Measurements from ENCODE around the gene GPR176. TPM values are rescaled to one million over a fixed set of nuclear protein-coding genes. Genes with fewer than 3 reads are reported as not detected.

Gene GPR176
- total RNA-seq, 1 experiment from 2014 or later, result 9.8 TPM

GRCh38 chr15:39796601-39797000 is 123.5 kb downstream of the GPR176 start:
- Mint-ChIP-seq H3K9me3 (ENCODE audit: unreplicated experiment) (no peaks in the 10 kb centered on the region), H3K4me3 (ENCODE audit: unreplicated experiment) (no peak overlapping the region), H3K4me1 (ENCODE audit: low read depth, unreplicated experiment) (no peaks in the 10 kb centered on the region), H3K27me3 (ENCODE audit: insufficient read depth, unreplicated experiment) (no peaks in the 10 kb centered on the region), H3K36me3 (ENCODE audit: insufficient read depth, unreplicated experiment) (no peaks in the 10 kb centered on the region), H3K27ac (ENCODE audit: unreplicated experiment) (no peak overlapping the region)
- no peaks in the 10 kb centered on the region for H3K4me1 ChIP-seq
- no peaks in the 10 kb centered on the region for H3K36me3 ChIP-seq (ENCODE audit: control insufficient read depth, insufficient read depth, low read length)
- POLR2A ChIA-PET, result no interaction called here
- no TSS peak for BruUV-seq (replicated peaks)
- no peaks in the 10 kb centered on the region for H3K27me3 ChIP-seq (replicated peaks; ENCODE audit: control insufficient read depth, insufficient read depth, low read length)
- no peak for TF ChIP-seq CTCF (IDR thresholded peaks at IDR 0.05; ENCODE audit: insufficient read depth in 1 of 2, low read depth in 1 of 2, low read length in 1 of 2, severe bottlenecking in 1 of 2, unreplicated experiment in 1 of 2)
- CTCF ChIA-PET, result no interaction called here
- no peak for DNase-seq
- no peaks in the 10 kb centered on the region for H3K9me3 ChIP-seq
- intact Hi-C loops (cut with micrococcal nuclease; ENCODE audit: unreplicated experiment), result no loop called here
- H3K4me3 ChIP-seq (ENCODE audit: low read depth, low read length), result no peak overlapping the region

- H3K36me3 ChIP-seq (ENCODE audit: control insufficient read depth, insufficient read depth, low read length), result no peaks in the 10 kb centered on the region
- Mint-ChIP-seq H3K36me3 (ENCODE audit: insufficient read depth, unreplicated experiment) (no peaks in the 10 kb centered on the region), H3K4me1 (ENCODE audit: low read depth, unreplicated experiment) (no peaks in the 10 kb centered on the region), H3K27ac (ENCODE audit: unreplicated experiment) (no peak overlapping the region), H3K4me3 (ENCODE audit: unreplicated experiment) (no peak overlapping the region), H3K9me3 (ENCODE audit: unreplicated experiment) (no peaks in the 10 kb centered on the region), H3K27me3 (ENCODE audit: insufficient read depth, unreplicated experiment) (no peaks in the 10 kb centered on the region)
- H3K4me1 ChIP-seq, result no peaks in the 10 kb centered on the region
- no peaks in the 10 kb centered on the region for H3K9me3 ChIP-seq
- intact Hi-C loops (cut with micrococcal nuclease; ENCODE audit: unreplicated experiment), result no loop called here
- TF ChIP-seq CTCF (IDR thresholded peaks at IDR 0.05; ENCODE audit: insufficient read depth in 1 of 2, low read depth in 1 of 2, low read length in 1 of 2, severe bottlenecking in 1 of 2, unreplicated experiment in 1 of 2), result no peak
- DNase-seq, result no peak
- H3K4me3 ChIP-seq (ENCODE audit: low read depth, low read length), result no peak overlapping the region
- H3K27me3 ChIP-seq (replicated peaks; ENCODE audit: control insufficient read depth, insufficient read depth, low read length), result no peaks in the 10 kb centered on the region
- CTCF ChIA-PET, result no interaction called here
- POLR2A ChIA-PET, result no interaction called here
- no TSS peak for BruUV-seq (replicated peaks)
Measured at GRCh38 chr15:39795486-39795885, 124.6 kb downstream of the GPR176 start.

GRCh38 chr15:39794954-39795353 is 125.1 kb downstream of the GPR176 start:
- intact Hi-C loops (cut with micrococcal nuclease; ENCODE audit: unreplicated experiment), result no loop called here
- no peak for DNase-seq
- CTCF ChIA-PET, result no interaction called here

More at GRCh38 chr15:39794954-39795353, 125.1 kb downstream of the GPR176 start:
- Histone ChIP-seq H3K36me3 (ENCODE audit: control insufficient read depth, insufficient read depth, low read length) (no peaks in the 10 kb centered on the region), H3K4me1 (no peaks in the 10 kb centered on the region), H3K27me3 (replicated peaks; ENCODE audit: control insufficient read depth, insufficient read depth, low read length) (no peaks in the 10 kb centered on the region), H3K9me3 (no peaks in the 10 kb centered on the region), H3K4me3 (ENCODE audit: low read depth, low read length) (no peak overlapping the region)
- Mint-ChIP-seq H3K36me3 (ENCODE audit: insufficient read depth, unreplicated experiment) (no peaks in the 10 kb centered on the region), H3K27me3 (ENCODE audit: insufficient read depth, unreplicated experiment) (no peaks in the 10 kb centered on the region), H3K27ac (ENCODE audit: unreplicated experiment) (no peak overlapping the region), H3K9me3 (ENCODE audit: unreplicated experiment) (no peaks in the 10 kb centered on the region), H3K4me1 (ENCODE audit: low read depth, unreplicated experiment) (no peaks in the 10 kb centered on the region), H3K4me3 (ENCODE audit: unreplicated experiment) (no peak overlapping the region)
- no TSS peak for BruUV-seq (replicated peaks)
- TF ChIP-seq CTCF (IDR thresholded peaks at IDR 0.05; ENCODE audit: insufficient read depth in 1 of 2, low read depth in 1 of 2, low read length in 1 of 2, severe bottlenecking in 1 of 2, unreplicated experiment in 1 of 2), result no peak
- POLR2A ChIA-PET, result no interaction called here
